IPS-18a (cell line): ENCODE measurements around the gene PLA1A.
"Not testable (repeated sequence)": the region's sequence is repeated elsewhere in the genome, so short reads cannot be mapped to it uniquely, and the experiment has no call there.

Source experiments
- H3K27ac ChIP-seq: one replicate; pipeline ENCODE4 v1.5.1; 2013; ENCODE audit warnings: low read length
- H3K27me3 ChIP-seq: one replicate; pipeline ENCODE4 v1.6.1; 2013; ENCODE audit warnings: mild to moderate bottlenecking, low read length; ENCODE audit not compliant: control insufficient read depth, insufficient read depth
- H3K36me3 ChIP-seq: one replicate; pipeline ENCODE4 v1.6.1; 2013; ENCODE audit warnings: low read depth, low read length; ENCODE audit not compliant: control insufficient read depth
- H3K4me1 ChIP-seq: one replicate; pipeline ENCODE4 v1.6.1; 2013; ENCODE audit warnings: low read depth, low read length; ENCODE audit not compliant: control insufficient read depth
- H3K4me3 ChIP-seq: one replicate; pipeline ENCODE4 v1.5.1; 2013; ENCODE audit warnings: low read length
- H3K9ac ChIP-seq: one replicate; pipeline ENCODE4 v1.6.1; 2013; ENCODE audit warnings: mild to moderate bottlenecking, low read length, moderate library complexity
- H3K9me3 ChIP-seq: one replicate; pipeline ENCODE4 v1.6.1; 2013; ENCODE audit warnings: low read depth, low read length; ENCODE audit not compliant: control insufficient read depth

PLA1A gene

GRCh38 chr3:119582178-119582577 is 15.5 kb upstream of the PLA1A start:
- Histone ChIP-seq H3K4me1 (peaks cover 4% of the 10 kb centered on the region), H3K9ac (no peak overlapping the region), H3K4me3 (no peak overlapping the region)

GRCh38 chr3:119585208-119585607 is 12.5 kb upstream of the PLA1A start:
- Histone ChIP-seq H3K9ac (no peak overlapping the region), H3K27me3 (peaks cover 7% of the 10 kb centered on the region), H3K4me3 (no peak overlapping the region), H3K36me3 (no peaks in the 10 kb centered on the region), H3K4me1 (peaks cover 6% of the 10 kb centered on the region), H3K27ac (no peak overlapping the region), H3K9me3 (no peaks in the 10 kb centered on the region)

More at GRCh38 chr3:119582178-119582577, 15.5 kb upstream of the PLA1A start:
- no peaks in the 10 kb centered on the region for H3K9me3 ChIP-seq
- H3K36me3 ChIP-seq = no peaks in the 10 kb centered on the region
- H3K27me3 ChIP-seq = peaks cover 29% of the 10 kb centered on the region
- H3K27ac ChIP-seq = no peak overlapping the region

GRCh38 chr3:119585856-119586570 is 11.7 kb upstream of the PLA1A start:
- no peak overlapping the region for H3K27ac ChIP-seq
- peaks cover 6% of the 10 kb centered on the region for H3K4me1 ChIP-seq
- no peak overlapping the region for H3K9ac ChIP-seq
- no peak overlapping the region for H3K4me3 ChIP-seq
- no peaks in the 10 kb centered on the region for H3K36me3 ChIP-seq
- no peaks in the 10 kb centered on the region for H3K9me3 ChIP-seq
- H3K27me3 ChIP-seq = no peaks in the 10 kb centered on the region

GRCh38 chr3:119586733-119587172 is 10.9 kb upstream of the PLA1A start:
- H3K9me3 ChIP-seq = no peaks in the 10 kb centered on the region
- H3K27ac ChIP-seq = no peak overlapping the region
- no peaks in the 10 kb centered on the region for H3K36me3 ChIP-seq
- H3K4me3 ChIP-seq = no peak overlapping the region
- no peaks in the 10 kb centered on the region for H3K27me3 ChIP-seq
- no peak overlapping the region for H3K9ac ChIP-seq
- H3K4me1 ChIP-seq = peaks cover 6% of the 10 kb centered on the region

- no peaks in the 10 kb centered on the region for H3K36me3 ChIP-seq
These were observed 9.6 kb upstream of the PLA1A start for GRCh38 chr3:119588112-119588511.

GRCh38 chr3:119589102-119589773 is 8.4 kb upstream of the PLA1A start:
- no peak overlapping the region for H3K27ac ChIP-seq
- H3K27me3 ChIP-seq = no peaks in the 10 kb centered on the region
- H3K9ac ChIP-seq = no peak overlapping the region
- no peaks in the 10 kb centered on the region for H3K9me3 ChIP-seq
- H3K4me1 ChIP-seq = peaks cover 6% of the 10 kb centered on the region
- H3K4me3 ChIP-seq = no peak overlapping the region
- H3K36me3 ChIP-seq = no peaks in the 10 kb centered on the region

More at GRCh38 chr3:119588112-119588511, 9.6 kb upstream of the PLA1A start:
- Histone ChIP-seq H3K4me1 (peaks cover 6% of the 10 kb centered on the region), H3K4me3 (no peak overlapping the region), H3K27me3 (no peaks in the 10 kb centered on the region), H3K27ac (no peak overlapping the region), H3K9me3 (no peaks in the 10 kb centered on the region), H3K9ac (no peak overlapping the region)

GRCh38 chr3:119590706-119591105 is 7.0 kb upstream of the PLA1A start:
- H3K27ac ChIP-seq = no peak overlapping the region
- no peak overlapping the region for H3K4me3 ChIP-seq
- H3K9ac ChIP-seq = no peak overlapping the region
- H3K27me3 ChIP-seq = no peaks in the 10 kb centered on the region
- no peaks in the 10 kb centered on the region for H3K9me3 ChIP-seq
- H3K36me3 ChIP-seq = no peaks in the 10 kb centered on the region
- peaks cover 6% of the 10 kb centered on the region for H3K4me1 ChIP-seq

- no peak overlapping the region for H3K4me3 ChIP-seq
These were observed 4.8 kb upstream of the PLA1A start for GRCh38 chr3:119592861-119593260.

GRCh38 chr3:119594066-119594465 is 3.6 kb upstream of the PLA1A start:
- H3K27ac ChIP-seq = no peak overlapping the region
- peaks cover 6% of the 10 kb centered on the region for H3K4me1 ChIP-seq
- no peak overlapping the region for H3K9ac ChIP-seq
- no peak overlapping the region for H3K4me3 ChIP-seq
- H3K36me3 ChIP-seq = no peaks in the 10 kb centered on the region
- H3K27me3 ChIP-seq = no peaks in the 10 kb centered on the region
- no peaks in the 10 kb centered on the region for H3K9me3 ChIP-seq

More at GRCh38 chr3:119592861-119593260, 4.8 kb upstream of the PLA1A start:
- H3K36me3 ChIP-seq = no peaks in the 10 kb centered on the region
- peaks cover 6% of the 10 kb centered on the region for H3K4me1 ChIP-seq
- H3K27me3 ChIP-seq = no peaks in the 10 kb centered on the region
- H3K9me3 ChIP-seq = no peaks in the 10 kb centered on the region
- H3K9ac ChIP-seq = no peak overlapping the region
- H3K27ac ChIP-seq = no peak overlapping the region

GRCh38 chr3:119594929-119595328 is 2.8 kb upstream of the PLA1A start:
- H3K9me3 ChIP-seq, H3K36me3 ChIP-seq, H3K27me3 ChIP-seq, H3K27ac ChIP-seq, H3K9ac ChIP-seq, H3K4me3 ChIP-seq, H3K4me1 ChIP-seq: not testable (repeated sequence)

GRCh38 chr3:119595639-119596334 is 1.9 kb upstream of the PLA1A start:
- H3K9me3 ChIP-seq = no peaks in the 10 kb centered on the region
- H3K4me1 ChIP-seq = no peaks in the 10 kb centered on the region
- no peak overlapping the region for H3K9ac ChIP-seq
- no peaks in the 10 kb centered on the region for H3K27me3 ChIP-seq
- no peaks in the 10 kb centered on the region for H3K36me3 ChIP-seq
- no peak overlapping the region for H3K27ac ChIP-seq
- H3K4me3 ChIP-seq = no peak overlapping the region
